Tibial nerve (tissue), 4 donors: ENCODE results near the gene FAM174C. TPM values are rescaled to one million over a fixed set of nuclear protein-coding genes. Genes with fewer than 3 reads are reported as not detected.

Experiments
- DNase-seq, 2 donors: peaks; one replicate each; pipeline ENCODE4 v3.0.0-alpha.2; 2019; ENCODE audit warnings: low spot score in 2 of 2
- H3K27ac ChIP-seq, 4 donors: fragments of 200-600 bp; sonication (generic) in 3 of 4; one replicate each; pipeline ENCODE4 v1.5.1; 2017 to 2019; ENCODE audit warnings: mild to moderate bottlenecking in 1 of 4
- H3K27me3 ChIP-seq, 2 donors: fragments of 200-600 bp; sonication (generic) in 1 of 2; one replicate each; pipeline versions ENCODE4 v1.5.1 to v1.6.0; 2017 to 2019
- H3K36me3 ChIP-seq, 3 donors: fragments of 200-600 bp; sonication (generic); one replicate each; pipeline ENCODE4 v1.5.1; 2018 to 2019
- H3K4me1 ChIP-seq, 4 donors: fragments of 200-600 bp; sonication (generic) in 3 of 4; one replicate each; pipeline ENCODE4 v1.5.1; 2017 to 2019
- H3K4me3 ChIP-seq, 4 donors: fragments of 200-600 bp; sonication (generic) in 3 of 4; one replicate each; pipeline ENCODE4 v1.5.1; 2017 to 2019; ENCODE audit warnings: mild to moderate bottlenecking in 1 of 4, moderate library complexity in 1 of 4
- H3K9me3 ChIP-seq, 4 donors: fragments of 200-600 bp; sonication (generic) in 3 of 4; one replicate each; pipeline ENCODE4 v1.5.1; 2017 to 2019
- EP300 ChIP-seq, 2 donors: sonication (generic); formaldehyde crosslinking; IDR thresholded peaks; one replicate each; pipeline ENCODE4 v1.6.1; 2017; ENCODE audit warnings: antibody characterized with exemption in 2 of 2, mild to moderate bottlenecking in 1 of 2
- POLR2A ChIP-seq, 2 donors: fragments of 450-650 bp; IDR thresholded peaks; one replicate each; pipeline ENCODE4 v1.6.1; 2017; ENCODE audit warnings: antibody characterized with exemption in 2 of 2, mild to moderate bottlenecking in 2 of 2, moderate library complexity in 2 of 2
- WGBS, 2 donors: methylation state at CpG; one replicate each; pipeline ENCODE4 v1.1.5; 2018; 5-methylcytosine and 5-hydroxymethylcytosine counted together
- total RNA-seq, 4 donors: library from RNA; depleted of rRNA; stranded (reverse); fragments of >200 nt; gene quantifications; one replicate each; pipeline ENCODE4 v1.1.0, GENCODE V29; 2016
- TF ChIP-seq, protein P1 (sequence below), 5 experiments: fragments of 200-600 bp in 3 of 5; fragments of 450-650 bp in 2 of 5; sonication (generic) in 3 of 5; IDR thresholded peaks; one replicate each; pipeline ENCODE4 v1.5.1; 2016 to 2019; ENCODE audit warnings: antibody characterized with exemption in 5 of 5, mild to moderate bottlenecking in 3 of 5, moderate library complexity in 2 of 5

Gene FAM174C
- total RNA-seq, 4 donors from 2014 or later = 25.5 to 80.7 (median 52.0) TPM

DNA sequence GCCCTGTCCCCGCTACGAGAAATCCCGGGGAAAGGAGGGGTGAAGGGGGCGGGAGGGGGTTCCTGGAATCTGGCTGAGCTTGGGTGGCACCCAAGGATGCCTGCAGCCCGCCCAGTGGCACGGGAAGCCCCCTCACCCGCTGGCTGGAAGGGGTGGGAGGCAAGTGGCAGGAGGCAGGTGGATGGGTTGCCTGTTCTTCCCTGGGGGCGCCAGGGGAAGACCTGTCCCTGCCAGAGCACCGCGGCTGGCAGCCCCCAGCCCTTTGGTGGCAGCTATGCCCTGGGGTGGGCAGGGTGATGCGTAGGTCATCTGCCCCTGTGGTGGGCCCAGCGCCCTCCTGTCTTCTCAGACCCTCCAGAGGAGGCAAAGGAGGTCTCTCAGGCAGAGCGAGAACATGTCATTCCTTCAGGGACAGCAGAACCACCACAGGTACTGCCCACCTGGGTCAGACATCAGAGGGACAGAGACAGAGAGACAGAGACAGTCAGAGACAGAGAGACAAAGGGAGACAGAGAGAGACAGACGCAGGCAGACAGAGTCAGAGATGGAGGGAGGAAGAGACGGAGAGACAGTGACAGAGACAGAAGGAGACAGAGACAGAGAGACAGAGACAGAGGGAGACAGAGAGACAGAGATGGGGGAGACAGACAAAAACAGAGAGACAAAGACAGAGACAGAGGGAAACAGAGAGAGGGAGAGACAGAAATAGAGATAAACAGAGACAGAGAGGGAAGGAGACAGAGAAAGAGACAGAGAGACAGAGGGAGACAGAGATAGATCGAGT lies 47.1 kb downstream of the FAM174C start:
- DNase-seq = no peak
- H3K36me3 ChIP-seq = no peaks in the 10 kb centered on the region
- H3K27ac ChIP-seq = no peak overlapping the region
- H3K27me3 ChIP-seq = peaks cover 0 to 81% of the 10 kb centered on the region in 2 donors
- TF ChIP-seq POLR2A (IDR thresholded peaks at IDR 0.05) (no peak), EP300 (IDR thresholded peaks at IDR 0.05) (no peak)
- TF ChIP-seq, protein P1, sequence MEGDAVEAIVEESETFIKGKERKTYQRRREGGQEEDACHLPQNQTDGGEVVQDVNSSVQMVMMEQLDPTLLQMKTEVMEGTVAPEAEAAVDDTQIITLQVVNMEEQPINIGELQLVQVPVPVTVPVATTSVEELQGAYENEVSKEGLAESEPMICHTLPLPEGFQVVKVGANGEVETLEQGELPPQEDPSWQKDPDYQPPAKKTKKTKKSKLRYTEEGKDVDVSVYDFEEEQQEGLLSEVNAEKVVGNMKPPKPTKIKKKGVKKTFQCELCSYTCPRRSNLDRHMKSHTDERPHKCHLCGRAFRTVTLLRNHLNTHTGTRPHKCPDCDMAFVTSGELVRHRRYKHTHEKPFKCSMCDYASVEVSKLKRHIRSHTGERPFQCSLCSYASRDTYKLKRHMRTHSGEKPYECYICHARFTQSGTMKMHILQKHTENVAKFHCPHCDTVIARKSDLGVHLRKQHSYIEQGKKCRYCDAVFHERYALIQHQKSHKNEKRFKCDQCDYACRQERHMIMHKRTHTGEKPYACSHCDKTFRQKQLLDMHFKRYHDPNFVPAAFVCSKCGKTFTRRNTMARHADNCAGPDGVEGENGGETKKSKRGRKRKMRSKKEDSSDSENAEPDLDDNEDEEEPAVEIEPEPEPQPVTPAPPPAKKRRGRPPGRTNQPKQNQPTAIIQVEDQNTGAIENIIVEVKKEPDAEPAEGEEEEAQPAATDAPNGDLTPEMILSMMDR (IDR thresholded peaks at IDR 0.05) = no peak
- no peaks in the 10 kb centered on the region for H3K9me3 ChIP-seq
- H3K4me3 ChIP-seq = no peak overlapping the region
- peaks cover 3 to 25% (median 10%) of the 10 kb centered on the region in 4 donors for H3K4me1 ChIP-seq
- 84 to 89% methylated on average over 12 to 13 of the region's 16 CpGs for WGBS, 2 donors

DNA sequence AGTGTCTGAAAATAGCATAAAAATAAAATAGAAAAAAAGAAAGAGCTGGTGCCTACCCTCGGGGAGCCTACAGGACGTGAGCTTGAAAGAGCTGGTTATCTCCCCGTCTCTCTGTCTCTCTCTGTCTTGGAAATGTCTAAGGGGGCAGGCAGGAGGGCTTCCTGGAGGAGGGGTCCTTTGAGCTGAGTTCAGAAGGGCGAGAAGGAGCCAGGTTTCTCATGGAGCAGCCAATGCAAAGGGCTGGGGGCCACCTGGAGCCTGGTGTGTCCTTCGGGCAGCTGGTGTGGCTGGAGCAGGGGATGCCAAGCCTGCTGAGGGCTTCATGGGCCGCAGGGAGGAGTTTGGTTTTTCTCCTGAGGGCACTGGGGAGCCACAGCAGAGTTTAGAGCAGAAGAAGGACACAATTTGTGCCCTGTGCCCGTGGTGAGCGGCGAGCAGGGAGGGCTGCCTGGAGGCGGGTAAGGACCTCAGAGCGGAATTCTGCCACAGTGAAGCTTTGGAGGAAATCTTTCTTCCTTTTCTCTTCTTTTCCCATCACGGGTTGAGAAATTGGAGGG lies 49.0 kb downstream of the FAM174C start:
- no peaks in the 10 kb centered on the region for H3K9me3 ChIP-seq
- H3K4me1 ChIP-seq = peaks cover 3 to 16% (median 10%) of the 10 kb centered on the region in 4 donors
- no peaks in the 10 kb centered on the region for H3K36me3 ChIP-seq
- TF ChIP-seq POLR2A (IDR thresholded peaks at IDR 0.05) (no peak), EP300 (IDR thresholded peaks at IDR 0.05) (no peak)
- TF ChIP-seq, protein P1 (IDR thresholded peaks at IDR 0.05) = no peak
- H3K27me3 ChIP-seq = peaks cover 0 to 62% of the 10 kb centered on the region in 2 donors
- H3K4me3 ChIP-seq = peak overlapping the region in 2 of 4 donors; percentile 15 to 40
- 79 to 84% methylated on average over 12 of the region's 12 CpGs for WGBS, 2 donors
- peak overlapping the region in 1 of 4 donors; percentile 45 for H3K27ac ChIP-seq
- DNase-seq = no peak

DNA sequence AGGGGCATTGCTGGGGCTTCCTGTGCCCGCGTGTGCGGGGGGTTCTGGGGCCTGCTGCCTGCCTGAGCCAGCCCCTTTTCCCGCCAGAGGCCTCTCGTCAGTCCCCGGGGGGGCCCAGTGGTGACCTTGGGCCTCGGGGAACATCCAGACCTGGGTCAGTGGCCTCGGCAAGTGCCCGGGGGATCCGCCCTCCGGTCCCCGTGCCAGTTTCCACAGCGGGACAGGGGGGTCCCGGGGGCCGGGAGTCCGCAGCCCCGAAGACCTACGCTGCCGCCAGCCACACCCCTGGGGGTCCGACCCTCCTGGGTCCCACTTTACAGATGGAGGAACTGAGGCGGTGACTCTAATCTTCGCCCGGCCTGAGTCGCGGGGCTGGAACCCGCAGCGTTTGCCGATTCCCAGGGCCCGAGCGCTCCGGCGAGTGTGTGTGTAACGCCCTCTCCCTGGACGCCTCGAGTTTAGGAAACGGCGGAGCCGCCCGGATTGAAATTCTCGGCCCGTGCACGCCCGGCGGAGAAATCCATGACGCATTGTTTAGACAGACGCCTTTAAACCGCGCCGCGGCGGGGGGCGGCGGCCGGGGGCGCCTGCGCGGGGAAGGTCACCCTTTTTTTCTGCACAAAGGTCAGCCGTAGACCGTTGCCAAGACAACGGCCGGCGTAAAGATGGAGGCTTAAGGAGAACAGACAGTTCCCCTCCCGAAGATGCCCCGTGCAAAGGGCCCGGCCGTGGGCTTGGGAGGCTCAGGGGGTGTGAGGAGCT lies 49.7 kb downstream of the FAM174C start:
- peaks cover 0 to 56% of the 10 kb centered on the region in 2 donors for H3K27me3 ChIP-seq
- 1 to 3% methylated on average over 45 to 57 of the region's 66 CpGs for WGBS, 2 donors
- H3K9me3 ChIP-seq = no peaks in the 10 kb centered on the region
- TF ChIP-seq, protein P1 (IDR thresholded peaks at IDR 0.05) = no peak
- TF ChIP-seq POLR2A (IDR thresholded peaks at IDR 0.05) (peak in 1 of 2 donors; percentile 4), EP300 (IDR thresholded peaks at IDR 0.05) (peak in 1 of 2 donors; percentile 20)
- H3K4me1 ChIP-seq = peaks cover 3 to 14% (median 10%) of the 10 kb centered on the region in 4 donors
- DNase-seq = peak; percentile 31 to 39
- no peaks in the 10 kb centered on the region for H3K36me3 ChIP-seq
- H3K27ac ChIP-seq = peak overlapping the region in 2 of 4 donors; percentile 28 to 45
- H3K4me3 ChIP-seq = peak overlapping the region; percentile 15 to 42 (median 37)

DNA sequence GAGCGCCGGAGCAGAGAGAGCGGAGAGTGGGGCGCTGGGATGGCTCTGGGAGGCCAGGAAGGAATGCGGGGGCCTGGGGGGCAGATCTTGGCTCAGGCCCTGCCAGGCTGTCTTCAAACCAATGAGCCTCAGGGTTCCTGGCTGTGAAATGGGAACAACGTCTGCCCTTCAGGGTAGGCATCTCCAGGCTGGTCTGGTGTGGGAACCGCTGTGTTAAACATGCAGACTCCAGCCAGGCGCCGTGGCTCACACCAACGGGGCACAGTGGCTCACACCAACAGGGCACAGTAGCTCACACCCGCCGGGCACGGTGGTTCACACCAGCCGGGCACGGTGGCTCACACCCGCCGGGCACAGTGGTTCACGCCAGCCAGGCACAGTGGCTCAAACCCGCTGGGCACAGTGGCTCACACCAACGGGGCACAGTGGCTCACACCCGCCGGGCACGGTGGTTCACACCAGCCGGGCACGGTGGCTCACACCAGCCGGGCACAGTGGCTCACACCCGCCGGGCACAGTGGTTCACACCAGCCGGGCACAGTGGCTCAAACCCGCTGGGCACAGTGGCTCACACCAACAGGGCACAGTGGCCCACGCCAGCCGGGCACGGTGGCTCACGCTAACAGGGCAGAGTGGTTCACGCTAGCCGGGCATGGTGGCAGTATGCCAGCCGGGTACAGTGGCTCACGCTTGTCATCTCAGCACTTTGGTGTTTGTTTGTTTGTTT lies 50.4 kb downstream of the FAM174C start:
- H3K4me1 ChIP-seq = peaks cover 3 to 14% (median 10%) of the 10 kb centered on the region in 4 donors
- no peaks in the 10 kb centered on the region for H3K36me3 ChIP-seq
- H3K4me3 ChIP-seq = peak overlapping the region in 3 of 4 donors; percentile 34 to 42 (median 40)
- no peaks in the 10 kb centered on the region for H3K9me3 ChIP-seq
- DNase-seq = no peak
- WGBS, 2 donors = 60 to 69% methylated on average over 19 to 35 of the region's 38 CpGs
- TF ChIP-seq, protein P1 (IDR thresholded peaks at IDR 0.05) = no peak
- TF ChIP-seq POLR2A (IDR thresholded peaks at IDR 0.05) (no peak), EP300 (IDR thresholded peaks at IDR 0.05) (no peak)
- H3K27ac ChIP-seq = peak overlapping the region in 2 of 4 donors; percentile 28 to 45
- peaks cover 0 to 54% of the 10 kb centered on the region in 2 donors for H3K27me3 ChIP-seq
